GM19455 (cell line): Measurements from ENCODE around the gene DCUN1D2.
"Not testable (repeated sequence)": the region's sequence is repeated elsewhere in the genome, so short reads cannot be mapped to it uniquely, and the experiment has no call there.

Experiments
- ATAC-seq: cut with Tn5 transposase; IDR thresholded peaks from one replicate; pipeline ENCODE4 v1.9.1; 2021; ENCODE audit not compliant: unreplicated experiment

Gene DCUN1D2

DNA sequence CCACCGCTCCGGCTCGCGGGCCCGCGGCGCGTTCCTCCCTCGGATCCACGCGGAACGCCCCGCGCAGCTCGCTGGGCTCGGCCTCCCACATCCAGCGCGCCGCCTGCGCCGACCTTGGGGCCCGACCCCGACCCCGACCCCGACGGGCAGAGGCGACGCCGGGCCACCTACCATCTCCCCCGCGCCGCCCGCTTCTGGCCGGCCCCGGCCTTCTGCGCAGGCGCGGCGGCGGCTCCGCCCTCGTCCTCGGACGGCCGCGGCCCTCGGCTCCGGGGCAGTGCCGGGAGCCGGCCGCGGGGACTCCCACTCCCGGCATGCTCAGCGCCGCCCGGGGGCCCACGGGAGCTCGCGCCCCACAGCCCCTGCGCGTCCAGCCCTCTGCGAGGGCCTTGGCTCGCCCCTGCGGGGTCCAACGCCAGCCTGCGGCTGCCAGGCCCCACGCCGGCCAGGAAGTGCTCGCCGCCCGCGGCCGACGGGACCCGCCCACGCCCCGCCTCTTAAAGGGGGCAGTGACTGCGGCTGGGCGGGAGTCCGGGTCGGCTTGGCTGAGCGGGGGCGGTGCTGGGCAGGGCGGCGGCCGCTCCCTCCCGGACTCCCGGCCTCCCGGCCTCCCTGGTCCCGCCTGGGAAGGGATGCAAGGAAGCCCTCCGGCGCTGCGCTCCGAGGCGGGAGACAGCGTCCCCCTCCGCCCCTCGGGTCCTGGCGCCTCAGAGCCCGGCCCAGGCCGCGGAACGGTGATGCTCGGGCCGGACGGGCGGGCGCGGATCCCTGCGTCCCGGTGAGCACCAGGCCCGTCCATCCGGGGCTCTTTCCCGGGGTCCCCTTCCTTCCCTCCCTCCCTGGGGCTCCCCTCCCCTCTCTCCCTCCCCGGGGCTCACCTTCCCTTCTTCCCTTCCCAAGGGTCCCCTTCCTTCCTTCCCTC is at the start of gene DCUN1D2:
DCUN1D2 (minus strand) TSS at position 216 of the 922 bp plus-strand sequence; CDS start at position 174, 42 bp downstream.
- peak; percentile 77 for ATAC-seq

DNA sequence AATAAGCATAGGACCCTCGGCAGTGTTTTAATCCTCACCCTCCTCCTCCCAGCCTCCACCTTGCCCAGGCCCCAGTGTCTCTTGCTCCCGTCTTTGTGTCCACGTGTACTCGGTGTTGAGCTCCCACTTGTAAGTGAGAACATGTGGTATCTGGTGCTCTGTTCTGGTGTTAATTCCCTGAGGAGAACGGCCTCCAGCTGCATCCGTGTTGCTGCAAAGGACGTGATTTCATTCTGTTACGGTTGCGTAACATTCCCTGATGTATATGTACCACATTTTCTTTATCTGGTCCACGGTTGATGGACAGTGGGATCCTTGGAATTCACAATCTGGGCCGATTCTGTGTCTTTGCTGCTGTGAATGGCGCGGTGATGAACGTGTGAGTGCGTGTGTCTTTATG is 49.3 kb upstream of the DCUN1D2 start:
- no peak for ATAC-seq

DNA sequence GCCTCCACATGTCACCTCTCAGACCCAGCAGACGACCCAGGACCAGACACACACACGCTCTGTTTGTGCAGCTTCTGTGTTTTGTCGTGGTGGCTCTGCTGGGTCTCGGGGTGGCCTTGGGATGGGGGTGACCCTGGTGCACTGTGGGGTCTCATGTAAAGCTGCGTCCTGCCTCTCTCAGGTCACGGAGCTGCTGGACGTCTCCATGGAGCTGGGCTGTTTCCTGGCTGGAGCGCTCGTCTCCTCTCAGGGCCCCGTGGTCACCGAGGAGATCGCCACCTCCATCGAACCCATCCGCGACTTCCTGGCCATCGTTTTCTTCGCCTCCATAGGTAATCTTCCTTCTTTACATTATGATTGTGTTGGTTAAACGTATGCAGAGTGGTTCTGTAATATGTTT is 48.7 kb upstream of the DCUN1D2 start:
- no peak for ATAC-seq

DNA sequence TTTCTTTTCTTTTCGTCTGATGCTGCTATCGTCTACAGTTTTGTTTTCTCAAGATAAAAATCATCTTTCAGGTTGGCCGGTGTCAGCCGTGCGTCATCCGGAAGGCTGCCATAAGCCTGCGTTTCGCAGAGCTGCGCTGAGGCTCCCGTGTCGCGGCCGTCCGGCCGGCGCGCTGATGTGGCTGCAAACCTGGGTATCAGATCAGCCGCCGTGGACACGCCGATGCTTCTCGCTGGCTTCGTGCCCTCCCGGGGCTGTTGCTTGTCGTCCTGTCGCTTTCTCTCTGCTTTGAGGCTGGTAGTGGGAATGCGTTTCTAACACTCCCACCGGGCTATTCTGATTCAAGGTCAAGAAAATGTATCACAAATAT is 48.2 kb upstream of the DCUN1D2 start:
- ATAC-seq, result no peak

DNA sequence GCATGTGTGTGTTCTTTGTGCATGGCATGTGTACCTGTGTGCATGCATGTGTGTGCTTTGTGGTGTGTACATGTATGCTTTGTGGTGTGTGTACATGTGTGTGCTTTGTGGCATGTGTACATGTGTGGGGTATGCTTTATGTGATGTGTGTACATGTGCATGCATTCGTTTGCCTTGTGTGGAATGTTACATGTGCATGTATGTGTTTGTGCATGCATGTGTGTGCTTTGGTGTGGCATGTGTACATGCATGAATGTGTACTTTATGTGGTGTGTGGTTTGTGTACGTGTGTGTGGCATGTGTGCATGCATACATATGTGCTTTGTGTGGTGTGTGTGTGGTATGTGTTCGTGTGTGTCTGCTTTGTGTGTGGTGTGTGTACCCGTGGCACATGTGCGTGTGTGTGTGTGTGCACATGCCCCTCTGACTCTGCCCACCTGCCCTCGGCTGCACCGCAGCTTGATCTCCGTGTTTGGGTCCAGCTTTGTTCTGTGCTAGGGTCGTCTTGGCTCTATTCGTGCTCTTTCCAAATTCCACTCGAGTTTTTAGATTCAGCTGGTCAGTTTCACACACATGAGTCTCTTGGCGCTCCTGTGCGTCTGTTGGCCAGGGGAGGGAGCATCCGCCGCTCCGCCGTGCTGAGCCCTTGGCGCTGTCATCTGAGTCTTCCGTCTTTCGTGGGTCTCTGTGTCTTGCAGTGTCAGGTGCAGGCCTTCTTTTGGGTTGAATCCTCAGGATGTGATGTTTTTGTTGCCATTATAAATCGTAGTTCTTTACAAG is 47.6 kb upstream of the DCUN1D2 start:
- no peak for ATAC-seq

DNA sequence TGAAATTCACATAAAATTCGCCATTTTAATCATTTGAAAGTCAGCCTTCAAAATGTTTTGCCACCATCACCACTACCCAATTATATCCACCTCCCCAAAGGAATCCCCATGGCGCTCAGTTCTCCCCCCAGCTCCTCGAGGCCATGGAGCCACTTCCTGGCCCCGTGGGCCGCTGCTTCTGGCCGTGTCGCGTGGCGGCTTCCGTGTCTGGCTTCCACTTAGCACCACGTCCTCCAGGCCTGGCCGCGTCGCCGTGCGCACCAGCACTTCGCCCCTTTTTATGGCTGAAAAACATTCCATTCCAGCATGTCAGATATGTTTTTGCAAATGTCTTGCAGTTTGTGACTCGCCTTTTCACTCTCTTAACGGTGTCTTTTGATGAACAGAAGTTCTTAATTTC is 46.7 kb upstream of the DCUN1D2 start:
- ATAC-seq, result no peak

DNA sequence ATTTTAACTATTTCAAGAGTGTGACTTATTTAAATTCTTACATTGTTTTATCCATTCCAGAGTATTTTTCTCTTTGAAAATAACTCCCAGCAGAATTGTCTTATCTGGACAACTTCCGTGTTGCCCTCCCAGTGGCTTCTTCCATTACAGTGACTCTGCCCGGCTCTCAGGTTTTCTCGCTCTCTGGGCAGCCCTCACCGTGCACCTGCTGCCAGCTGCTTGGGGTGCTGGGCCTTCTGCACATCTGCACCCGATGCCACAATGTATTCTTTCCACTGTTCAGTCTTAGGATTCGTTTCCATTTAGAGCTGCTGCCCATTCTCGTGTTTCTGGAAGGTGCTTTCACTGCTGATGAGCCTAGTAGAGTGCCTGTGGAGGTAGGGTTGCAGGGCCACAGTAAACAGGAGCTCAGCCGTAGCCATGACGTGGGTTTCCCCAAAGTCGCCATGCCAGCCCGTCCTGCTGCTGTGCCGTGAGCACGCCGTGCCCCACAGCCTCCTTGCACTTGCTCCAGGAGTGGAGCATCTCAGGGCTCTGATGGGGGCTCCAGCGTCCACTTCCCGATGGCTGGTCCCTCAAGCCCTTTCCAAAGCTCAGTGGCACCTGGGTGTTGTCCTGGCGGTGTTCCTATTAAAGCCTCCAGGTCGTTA is 46.1 kb upstream of the DCUN1D2 start:
- no peak for ATAC-seq

DNA sequence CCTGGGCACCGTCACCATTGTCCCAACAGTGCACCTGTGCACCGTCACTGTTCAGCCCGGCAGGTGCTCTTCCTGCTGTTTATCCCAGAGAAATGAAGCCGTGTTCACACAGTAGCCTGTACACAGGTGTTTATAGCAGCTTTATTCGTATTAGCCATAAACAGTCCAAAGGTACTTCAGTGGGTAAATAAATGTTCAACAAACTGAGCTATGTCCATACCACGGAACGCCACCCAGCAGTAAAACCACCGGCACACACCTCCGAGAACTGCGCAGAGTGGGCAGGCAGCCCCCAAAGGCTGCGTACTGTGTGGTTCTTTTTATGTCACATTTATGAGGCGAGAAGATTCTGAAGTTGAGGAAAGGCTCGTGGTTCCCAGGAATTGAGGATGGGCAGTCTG is 44.9 kb upstream of the DCUN1D2 start:
- ATAC-seq, result no peak

DNA sequence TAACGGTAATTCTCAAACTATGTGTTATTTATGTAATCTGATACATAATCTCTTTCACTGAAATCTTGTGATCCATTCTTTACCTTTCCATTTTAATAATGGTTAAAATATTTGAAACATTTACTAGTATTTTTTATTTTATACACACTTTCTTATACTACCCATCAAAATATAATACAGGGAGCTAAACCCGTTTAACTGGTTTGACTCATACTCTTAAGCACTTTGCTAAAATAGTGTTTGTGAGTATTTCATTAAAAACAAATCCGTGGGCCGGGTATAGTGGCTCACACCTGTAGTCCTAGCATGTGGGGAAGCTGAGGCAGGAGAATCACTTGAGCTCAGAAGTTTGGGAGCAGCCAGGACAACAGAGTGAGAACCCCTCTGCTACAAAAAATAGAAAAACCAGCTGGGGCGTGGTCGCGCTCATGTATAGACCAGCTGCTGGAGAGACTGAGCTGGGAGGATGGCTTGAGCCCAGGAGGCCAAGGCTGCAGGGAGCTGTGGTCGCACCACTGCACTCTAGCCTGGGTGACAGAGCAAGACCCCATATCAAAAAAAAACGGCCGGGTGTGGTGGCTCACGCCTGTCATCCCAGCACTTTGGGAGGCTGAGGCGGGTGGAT is 43.8 kb upstream of the DCUN1D2 start:
- no peak for ATAC-seq

DNA sequence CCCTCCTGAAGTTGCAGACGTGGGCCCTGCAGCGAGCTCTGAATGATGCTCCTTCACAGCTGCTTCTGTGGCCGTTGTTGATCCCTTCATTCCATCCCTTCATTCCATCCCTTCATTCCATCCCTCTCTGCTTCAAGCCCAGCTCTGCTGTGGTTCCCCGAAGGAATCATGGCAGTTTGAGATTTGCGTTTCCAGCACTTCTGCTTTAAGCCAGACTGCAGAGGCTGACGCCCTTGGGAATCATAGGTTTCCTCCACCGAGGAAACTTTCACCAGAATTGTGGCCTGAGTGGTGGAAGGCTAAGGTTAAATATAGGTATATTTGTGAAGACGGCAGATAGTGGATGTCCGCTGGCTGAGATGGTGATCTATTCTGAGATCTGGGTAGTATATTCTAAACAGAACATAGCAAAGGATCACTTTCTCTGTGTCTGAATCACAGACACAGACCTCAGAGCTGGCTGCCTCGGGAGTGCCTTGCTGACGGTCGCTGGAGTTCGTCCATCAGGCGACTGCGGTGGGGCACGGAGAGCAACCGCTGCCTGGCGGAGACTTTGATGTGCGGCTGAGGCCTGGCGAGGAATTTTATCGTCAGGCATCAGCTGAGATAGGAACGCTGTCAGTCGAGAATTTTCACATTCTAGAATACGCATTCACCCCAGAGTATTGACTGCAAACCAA is 42.8 kb upstream of the DCUN1D2 start:
- no peak for ATAC-seq

DNA sequence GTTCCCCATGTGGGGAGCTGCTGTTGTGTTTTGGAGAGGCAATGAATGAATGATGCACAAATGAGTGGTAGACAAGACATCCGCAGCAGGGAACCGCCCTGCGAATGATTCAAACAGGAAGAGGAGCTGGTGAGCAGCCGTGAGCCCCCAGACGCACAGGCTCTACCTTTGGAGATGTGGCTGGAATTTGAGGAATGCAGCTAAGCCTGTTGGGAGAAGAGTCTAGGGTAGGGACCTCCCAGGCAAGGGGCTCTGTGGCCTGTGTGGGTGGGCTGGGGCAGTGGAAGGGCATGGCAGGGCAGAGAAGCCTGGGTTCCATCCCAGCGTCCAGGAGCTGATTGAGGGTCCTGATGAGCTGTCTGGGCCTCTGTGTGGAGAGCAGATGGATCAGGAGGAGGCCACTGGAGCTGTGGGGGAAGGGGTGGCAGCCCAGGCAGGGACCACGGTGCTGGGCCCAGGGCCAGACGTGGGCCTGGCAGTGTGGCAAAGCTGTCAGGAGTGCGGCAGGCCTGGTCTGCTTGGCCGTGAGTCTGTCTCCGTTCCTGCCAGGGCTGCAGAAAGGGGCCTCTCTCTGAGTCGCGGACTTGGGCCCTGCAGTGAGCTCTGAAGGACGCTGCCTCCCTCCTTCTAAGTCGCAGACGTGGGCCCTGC is 41.8 kb upstream of the DCUN1D2 start:
- no peak for ATAC-seq

DNA sequence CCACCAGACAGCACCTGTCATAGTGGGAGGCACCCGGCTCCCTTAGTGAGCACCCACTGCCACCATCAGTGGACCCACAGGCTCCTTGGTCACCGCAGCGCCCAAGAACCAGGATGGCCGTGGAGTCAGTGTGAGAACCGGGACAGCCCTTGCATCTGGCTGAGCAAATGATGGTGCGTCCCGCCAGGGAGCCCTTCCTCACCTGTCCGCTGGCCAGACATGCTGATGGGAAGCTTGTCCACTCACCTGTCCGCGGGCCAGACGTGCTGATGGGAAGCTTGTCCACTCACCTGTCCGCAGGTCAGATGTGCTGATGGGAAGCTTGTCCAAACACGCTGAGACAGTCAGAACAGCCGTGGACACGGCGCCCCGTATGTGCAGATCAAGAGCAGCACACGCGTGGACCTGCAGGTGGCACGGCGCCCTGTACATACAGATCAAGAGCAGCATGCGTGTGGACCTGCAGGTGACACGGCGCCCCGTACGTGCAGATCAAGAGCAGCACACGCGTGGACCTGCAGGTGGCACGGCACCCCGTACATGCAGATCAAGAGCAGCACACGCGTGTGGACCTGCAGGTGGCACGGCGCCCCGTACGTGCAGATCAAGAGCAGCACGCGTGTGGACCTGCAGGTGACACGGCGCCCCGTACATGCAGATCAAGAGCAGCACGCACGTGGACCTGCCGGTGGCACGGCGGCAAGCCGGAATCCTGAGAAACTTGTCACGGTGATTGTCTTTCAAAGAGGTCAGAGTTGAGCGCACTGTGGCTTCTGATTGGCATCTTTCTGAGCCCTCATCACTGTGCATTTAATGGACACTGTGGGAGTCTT is 40.7 kb upstream of the DCUN1D2 start:
- no peak for ATAC-seq

DNA sequence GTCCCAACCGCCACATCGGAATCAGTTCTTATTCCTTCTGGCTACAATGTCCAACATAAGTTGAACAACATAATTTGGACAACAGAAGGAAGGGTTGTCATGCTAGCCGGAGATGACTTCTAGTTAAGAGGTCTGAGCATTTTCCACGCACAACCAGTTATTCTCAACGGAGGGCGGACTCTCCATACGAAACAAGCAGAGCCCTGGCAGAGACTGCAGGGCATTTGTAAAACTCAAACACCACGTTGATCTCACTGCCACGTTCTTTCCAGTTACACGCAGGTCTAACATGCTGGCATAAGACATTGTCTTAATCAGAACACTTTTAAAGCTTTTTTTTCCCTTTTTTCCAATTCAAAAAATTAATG is 38.3 kb upstream of the DCUN1D2 start:
- no peak for ATAC-seq

DNA sequence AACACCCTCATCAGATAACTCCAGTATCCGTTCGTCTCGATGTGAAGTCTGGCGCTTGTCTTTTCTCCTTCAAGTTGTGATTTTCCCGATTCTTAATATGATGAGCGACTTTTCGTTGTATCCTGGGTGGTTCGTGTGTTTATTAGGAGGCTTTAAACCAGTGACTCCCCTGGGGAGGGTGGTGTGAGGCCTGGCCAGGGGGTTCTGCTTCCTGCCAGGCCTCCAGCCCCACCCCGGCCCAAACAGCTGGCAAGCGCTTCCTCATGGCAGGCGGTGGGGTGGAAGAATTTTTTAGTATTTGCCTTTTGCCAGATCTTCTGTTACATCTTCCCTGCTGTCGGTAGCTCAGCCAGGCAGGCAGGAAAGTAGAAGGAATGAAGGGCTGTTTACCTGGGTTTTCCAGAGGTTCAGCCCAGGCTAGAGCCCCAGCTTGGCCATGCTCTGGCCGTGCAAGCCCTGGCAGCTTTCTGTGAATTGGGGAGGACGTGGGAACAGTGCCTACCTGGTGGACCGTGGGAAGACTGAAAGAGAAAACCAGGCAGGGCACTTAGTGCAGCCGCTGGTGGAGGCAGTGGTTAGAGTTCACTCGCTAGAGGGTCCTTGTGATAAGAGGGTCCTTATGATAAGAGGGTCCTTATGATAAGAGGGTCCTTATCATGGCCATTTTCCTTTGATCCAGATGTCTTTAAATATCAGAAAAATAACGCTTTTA is 37.7 kb upstream of the DCUN1D2 start:
- ATAC-seq, result no peak

DNA sequence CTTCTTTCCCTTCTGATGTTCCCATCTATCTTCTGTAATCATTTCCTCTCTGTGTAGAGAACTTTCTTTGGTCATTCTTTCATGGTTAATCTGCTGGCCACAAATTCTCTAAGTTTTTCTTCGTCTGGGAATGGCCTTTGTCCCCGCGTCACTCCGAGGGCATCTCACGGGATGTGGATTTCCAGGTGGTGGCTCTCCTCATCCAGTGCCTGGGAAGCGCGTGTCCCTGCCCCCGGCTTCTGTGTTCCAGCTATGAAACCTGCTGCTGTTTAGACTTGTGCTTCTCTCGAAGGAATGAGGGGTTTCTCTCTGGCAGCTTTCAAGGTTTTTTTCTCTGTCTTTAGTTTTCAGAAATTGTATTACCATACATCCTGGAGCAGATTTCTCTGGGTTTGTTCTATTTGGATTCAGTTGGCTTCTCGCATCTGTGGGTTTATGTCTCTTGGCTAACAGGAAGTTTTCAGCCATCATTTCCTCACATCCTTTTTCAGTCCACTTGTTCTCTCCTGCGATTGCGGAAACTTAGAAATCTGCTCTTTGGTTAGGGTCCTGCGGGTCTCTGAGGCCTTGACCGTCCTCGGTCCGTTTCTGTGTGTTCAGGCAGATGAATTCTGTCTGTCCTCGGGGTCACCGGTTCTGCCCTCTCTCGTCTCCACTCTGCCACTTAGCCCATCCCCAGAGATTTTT is 36.9 kb upstream of the DCUN1D2 start:
- ATAC-seq, result no peak

DNA sequence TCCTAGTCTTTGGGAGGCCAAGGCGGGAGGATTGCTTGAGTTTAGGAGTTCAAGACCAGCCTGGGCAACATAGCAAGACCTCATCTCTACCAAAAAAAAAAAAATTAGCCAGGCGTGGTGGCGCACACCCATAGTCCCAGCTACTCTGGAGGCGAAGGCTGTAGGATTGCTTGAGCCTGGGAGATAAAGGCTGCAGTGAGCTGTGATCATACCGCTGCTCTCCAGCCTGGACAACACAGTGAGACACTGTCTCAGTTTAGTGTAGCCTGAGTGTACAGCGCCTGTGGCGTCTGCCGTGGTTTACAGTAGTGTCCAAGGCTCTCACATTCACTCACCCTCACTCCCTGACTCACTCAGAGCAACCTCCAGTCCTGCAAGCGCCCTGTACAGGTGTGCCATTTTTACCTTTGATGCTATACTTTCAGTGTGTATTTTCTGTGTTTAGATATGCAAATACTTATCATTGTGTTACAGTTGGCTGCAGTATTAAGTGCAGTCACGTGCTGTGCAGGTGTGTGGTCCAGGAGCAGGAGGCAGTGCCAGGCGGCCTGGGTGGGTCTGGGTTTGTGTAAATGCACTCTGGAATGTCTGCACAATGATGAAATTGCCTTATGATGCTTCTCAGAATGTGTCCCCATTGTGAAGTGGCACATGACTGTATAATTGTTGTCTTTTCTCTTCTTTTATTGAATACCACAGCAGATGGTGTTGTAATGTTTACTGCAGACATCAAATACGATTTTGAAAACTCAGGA is 36.1 kb upstream of the DCUN1D2 start:
- ATAC-seq, result no peak

DNA sequence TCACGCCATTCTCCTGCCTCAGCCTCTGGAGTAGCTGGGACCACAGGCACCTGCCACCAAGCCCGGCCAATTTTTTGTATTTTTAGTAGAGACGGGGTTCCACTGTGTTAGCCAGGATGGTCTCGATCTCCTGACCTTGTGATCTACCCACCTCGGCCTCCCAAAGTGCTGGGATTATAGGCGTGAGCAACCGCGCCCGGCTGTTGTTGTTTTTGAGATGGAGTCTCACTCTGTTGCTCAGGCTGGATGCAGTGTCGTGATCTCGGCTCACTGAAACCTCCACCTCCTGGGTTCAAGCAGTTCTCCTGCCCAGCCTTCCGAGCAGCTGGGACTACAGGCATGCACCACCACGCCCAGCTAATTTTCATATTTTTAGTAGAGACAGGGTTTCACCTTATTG is 31.9 kb upstream of the DCUN1D2 start:
- ATAC-seq, result not testable (repeated sequence)
